Stimulated activated naive CD8-positive, alpha-beta T cell treated with anti-CD3 and anti-CD28 coated beads, Interleukin-15, Interleukin-2, amounts not matched to agents 100 ng/mL and 50 ng/mL, for 24 hours (primary cell): Measurements from ENCODE around the gene PHF14.

Experiments
- H3K27ac Mint-ChIP-seq: one replicate; pipeline ENCODE4 v1.8.0; 2021; ENCODE audit warnings: mild to moderate bottlenecking, mixed read lengths
- H3K27me3 Mint-ChIP-seq: one replicate; pipeline ENCODE4 v1.8.0; 2021; ENCODE audit warnings: mixed read lengths
- H3K36me3 Mint-ChIP-seq: one replicate; pipeline ENCODE4 v1.8.0; 2021; ENCODE audit warnings: low read depth, mixed read lengths
- H3K4me1 Mint-ChIP-seq: one replicate; pipeline ENCODE4 v1.8.0; 2021; ENCODE audit warnings: low read depth, mixed read lengths
- H3K4me3 Mint-ChIP-seq: one replicate; pipeline ENCODE4 v1.8.0; 2021; ENCODE audit warnings: mild to moderate bottlenecking, mixed read lengths
- H3K9me3 Mint-ChIP-seq: one replicate; pipeline ENCODE4 v1.8.0; 2021; ENCODE audit warnings: mixed read lengths

PHF14 gene

GRCh38 chr7:11210374-11210773, 236.7 kb downstream of the PHF14 start:
- Mint-ChIP-seq H3K27me3 (peaks cover 2% of the 10 kb centered on the region), H3K27ac (no peak overlapping the region), H3K9me3 (no peaks in the 10 kb centered on the region), H3K36me3 (no peaks in the 10 kb centered on the region), H3K4me3 (no peak overlapping the region), H3K4me1 (no peaks in the 10 kb centered on the region)

GRCh38 chr7:11212080-11212711, 238.5 kb downstream of the PHF14 start:
- Mint-ChIP-seq H3K9me3 (no peaks in the 10 kb centered on the region), H3K4me1 (no peaks in the 10 kb centered on the region), H3K36me3 (no peaks in the 10 kb centered on the region), H3K27ac (no peak overlapping the region), H3K27me3 (peaks cover 3% of the 10 kb centered on the region), H3K4me3 (no peak overlapping the region)

- Mint-ChIP-seq H3K4me3 (no peak overlapping the region), H3K27me3 (peaks cover 3% of the 10 kb centered on the region), H3K36me3 (no peaks in the 10 kb centered on the region), H3K27ac (no peak overlapping the region), H3K4me1 (no peaks in the 10 kb centered on the region), H3K9me3 (no peaks in the 10 kb centered on the region)
Measured at GRCh38 chr7:11212816-11213215, 239.1 kb downstream of the PHF14 start.

DNA sequence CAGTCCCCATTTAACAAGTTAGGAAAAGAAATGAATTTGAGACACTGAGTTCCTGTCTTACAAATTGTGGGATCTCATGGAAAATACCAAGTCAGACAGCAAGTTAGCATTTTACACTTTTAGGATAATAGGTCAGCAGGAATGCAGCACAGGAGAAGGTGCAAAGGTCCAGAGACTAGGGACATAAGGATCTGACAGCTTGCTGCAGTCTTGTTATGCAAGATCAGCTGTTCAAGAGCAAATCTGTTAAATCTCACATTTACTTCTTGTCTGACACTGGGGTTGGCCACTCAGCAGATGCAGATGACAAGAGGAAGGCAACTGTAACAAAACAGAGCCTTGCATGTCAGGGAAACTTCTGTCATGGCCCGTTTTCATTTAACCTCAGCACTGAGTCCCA, 239.6 kb downstream of the PHF14 start:
- Mint-ChIP-seq H3K4me3 (no peak overlapping the region), H3K27ac (no peak overlapping the region), H3K4me1 (no peaks in the 10 kb centered on the region), H3K36me3 (no peaks in the 10 kb centered on the region), H3K27me3 (peaks cover 3% of the 10 kb centered on the region), H3K9me3 (no peaks in the 10 kb centered on the region)

DNA sequence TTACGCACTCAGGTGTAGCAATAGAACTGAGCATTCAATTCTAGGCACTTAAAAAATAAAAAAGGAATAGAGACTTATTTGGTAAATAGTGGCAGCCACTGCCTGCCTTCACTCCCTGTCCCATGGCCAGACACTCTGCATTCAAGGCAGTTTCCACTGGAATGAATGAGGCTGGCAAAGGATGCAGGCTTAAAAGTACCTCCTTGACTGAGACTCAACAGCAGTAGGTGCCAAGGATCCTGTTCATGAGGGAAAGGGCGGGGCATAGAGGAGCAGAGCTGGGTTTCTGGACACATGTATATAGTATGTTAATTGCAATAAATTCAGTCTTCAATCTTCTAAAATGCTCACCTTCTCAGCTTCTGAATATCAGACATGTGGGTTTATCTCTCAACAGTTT, 242.6 kb downstream of the PHF14 start:
- no peak overlapping the region for H3K4me3 Mint-ChIP-seq
- no peaks in the 10 kb centered on the region for H3K9me3 Mint-ChIP-seq
- peaks cover 3% of the 10 kb centered on the region for H3K27me3 Mint-ChIP-seq
- no peaks in the 10 kb centered on the region for H3K4me1 Mint-ChIP-seq
- H3K36me3 Mint-ChIP-seq: no peaks in the 10 kb centered on the region
- H3K27ac Mint-ChIP-seq: no peak overlapping the region

GRCh38 chr7:11217848-11218565, 244.3 kb downstream of the PHF14 start:
- Mint-ChIP-seq H3K4me1 (no peaks in the 10 kb centered on the region), H3K36me3 (no peaks in the 10 kb centered on the region), H3K9me3 (no peaks in the 10 kb centered on the region), H3K4me3 (no peak overlapping the region), H3K27ac (no peak overlapping the region), H3K27me3 (peaks cover 3% of the 10 kb centered on the region)
